H9 (cell line): ENCODE measurements around the gene ME3. TPM values are rescaled to one million over a fixed set of nuclear protein-coding genes. Genes with fewer than 3 reads are reported as not detected.

ENCODE experiments used
- DNase-seq: peaks from one replicate; pipeline ENCODE4 v3.0.0-alpha.2; 2017
- H2AFZ ChIP-seq: one replicate; pipeline ENCODE4 v1.6.1; 2013; ENCODE audit warnings: mild to moderate bottlenecking, low read length, control low read depth, moderate library complexity
- H2AK5ac ChIP-seq: 2 replicates; pipeline ENCODE4 v1.6.1; 2013; ENCODE audit warnings: low read length, control low read depth, mixed read lengths; ENCODE audit not compliant: insufficient read length
- H2BK120ac ChIP-seq: one replicate; pipeline ENCODE4 v1.6.1; 2013; ENCODE audit warnings: low read depth, mild to moderate bottlenecking, low read length, control low read depth, inconsistent platforms; ENCODE audit not compliant: poor library complexity, severe bottlenecking
- H2BK12ac ChIP-seq: 2 replicates; pipeline ENCODE4 v1.6.1; 2013; ENCODE audit warnings: low read length, control low read depth, mixed read lengths, low read depth; ENCODE audit not compliant: insufficient read length
- H2BK15ac ChIP-seq: 2 replicates; pipeline ENCODE4 v1.6.1; 2013; ENCODE audit warnings: low read depth, low read length, control low read depth
- H2BK20ac ChIP-seq: one replicate; pipeline ENCODE4 v1.6.1; 2013; ENCODE audit warnings: low read depth, mild to moderate bottlenecking, low read length, control low read depth, inconsistent platforms; ENCODE audit not compliant: poor library complexity, severe bottlenecking
- H2BK5ac ChIP-seq: 2 replicates; pipeline ENCODE4 v1.6.1; 2013; ENCODE audit warnings: low read length, control low read depth, mixed read lengths; ENCODE audit not compliant: insufficient read length
- H3K14ac ChIP-seq: 2 replicates; pipeline ENCODE4 v1.6.1; 2013; ENCODE audit warnings: low read length, control low read depth; ENCODE audit not compliant: insufficient read depth
- H3K18ac ChIP-seq: 2 replicates; pipeline ENCODE4 v1.6.1; 2013; ENCODE audit warnings: low read depth, mild to moderate bottlenecking, mixed read lengths, low read length, control low read depth; ENCODE audit not compliant: insufficient read length
- H3K23ac ChIP-seq: 2 replicates; pipeline ENCODE4 v1.6.1; 2013; ENCODE audit warnings: low read length, control low read depth, mixed read lengths, low read depth; ENCODE audit not compliant: insufficient read length
- H3K23me2 ChIP-seq: 2 replicates; pipeline ENCODE4 v1.6.1; 2013; ENCODE audit warnings: low read depth, mild to moderate bottlenecking, mixed read lengths, low read length, control low read depth; ENCODE audit not compliant: insufficient read length, poor library complexity, severe bottlenecking
- H3K27ac ChIP-seq: 2 replicates; pipeline ENCODE4 v1.5.1; 2013; ENCODE audit warnings: low read length, control low read depth, mixed read lengths, low read depth; ENCODE audit not compliant: insufficient read length
- H3K27me3 ChIP-seq: 2 replicates; pipeline ENCODE4 v1.6.1; 2013; ENCODE audit warnings: low read length, control low read depth, inconsistent platforms; ENCODE audit not compliant: insufficient read depth
- H3K4ac ChIP-seq: 2 replicates; pipeline ENCODE4 v1.6.1; 2013; ENCODE audit warnings: low read depth, mild to moderate bottlenecking, control low read depth, inconsistent platforms, low read length, moderate library complexity
- H3K4me1 ChIP-seq: 2 replicates; pipeline ENCODE4 v1.6.1; 2013; ENCODE audit warnings: low read length, control low read depth, inconsistent platforms; ENCODE audit not compliant: insufficient read depth
- H3K4me2 ChIP-seq: 2 replicates; pipeline ENCODE4 v1.6.1; 2013; ENCODE audit warnings: low read length, control low read depth, mixed read lengths; ENCODE audit not compliant: insufficient read length, insufficient read depth
- H3K56ac ChIP-seq: 2 replicates; pipeline ENCODE4 v1.6.1; 2013; ENCODE audit warnings: low read depth, mild to moderate bottlenecking, mixed read lengths, low read length, control low read depth; ENCODE audit not compliant: insufficient read length
- H3K79me1 ChIP-seq: 2 replicates; pipeline ENCODE4 v1.6.1; 2013; ENCODE audit warnings: low read depth, mild to moderate bottlenecking, moderate library complexity, low read length, control low read depth, inconsistent platforms; ENCODE audit not compliant: insufficient read depth, poor library complexity, severe bottlenecking
- H3K79me2 ChIP-seq: 2 replicates; pipeline ENCODE4 v1.6.1; 2013; ENCODE audit warnings: low read length, control low read depth, inconsistent platforms; ENCODE audit not compliant: insufficient read depth
- H3K9ac ChIP-seq: 2 replicates; pipeline ENCODE4 v1.6.1; 2013; ENCODE audit warnings: low read length, control low read depth, mixed read lengths; ENCODE audit not compliant: insufficient read length; ENCODE audit errors: extremely low read depth
- H3K9me3 ChIP-seq: one replicate; pipeline ENCODE4 v1.6.1; 2013; ENCODE audit warnings: low read depth, low read length, inconsistent platforms; ENCODE audit not compliant: control insufficient read depth
- H3T11ph ChIP-seq: one replicate; pipeline ENCODE4 v1.6.1; 2013; ENCODE audit warnings: mild to moderate bottlenecking, low read length, control low read depth, inconsistent platforms
- H4K20me1 ChIP-seq: one replicate; pipeline ENCODE4 v1.6.1; 2013; ENCODE audit not compliant: control insufficient read depth, insufficient read length, insufficient read depth
- H4K5ac ChIP-seq: 2 replicates; pipeline ENCODE4 v1.6.1; 2013; ENCODE audit warnings: low read depth, mild to moderate bottlenecking, mixed read lengths, low read length, control low read depth; ENCODE audit not compliant: insufficient read length
- H4K8ac ChIP-seq: replicated peaks from 2 replicates; pipeline ENCODE4 v1.6.1; 2013; ENCODE audit warnings: low read length, control low read depth, mixed read lengths, low read depth; ENCODE audit not compliant: insufficient read length
- H4K91ac ChIP-seq: 2 replicates; pipeline ENCODE4 v1.6.1; 2013; ENCODE audit warnings: low read depth, mild to moderate bottlenecking, moderate library complexity, mixed read lengths, low read length, control low read depth; ENCODE audit not compliant: insufficient read length
- H3K27ac Mint-ChIP-seq, 3 experiments: 2 replicates in 2 of 3; 3 replicates in 1 of 3; pipeline ENCODE4 v1.8.0; 2020 to 2021; ENCODE audit warnings: mixed read lengths in 3 of 3, mild to moderate bottlenecking in 1 of 3, moderate library complexity in 1 of 3
- H3K27me3 Mint-ChIP-seq: 2 replicates; pipeline ENCODE4 v1.8.0; 2021; ENCODE audit warnings: low read depth, mild to moderate bottlenecking, moderate library complexity, mixed read lengths
- H3K36me3 Mint-ChIP-seq, 3 experiments: 2 replicates in 2 of 3; 3 replicates in 1 of 3; pipeline ENCODE4 v1.8.0; 2020 to 2021; ENCODE audit warnings: low read depth in 3 of 3, mixed read lengths in 3 of 3; ENCODE audit not compliant: insufficient read depth in 1 of 3
- H3K4me1 Mint-ChIP-seq, 2 experiments: 2 replicates each; pipeline ENCODE4 v1.8.0; 2020; ENCODE audit warnings: mixed read lengths in 2 of 2
- H3K4me3 Mint-ChIP-seq, 2 experiments: 2 replicates in 1 of 2; 3 replicates in 1 of 2; pipeline ENCODE4 v1.8.0; 2020 to 2021; ENCODE audit warnings: mild to moderate bottlenecking in 2 of 2, mixed read lengths in 2 of 2, moderate library complexity in 1 of 2
- H3K9me3 Mint-ChIP-seq, 2 experiments: 2 replicates in 1 of 2; 3 replicates in 1 of 2; pipeline ENCODE4 v1.8.0; 2020; ENCODE audit warnings: mild to moderate bottlenecking in 2 of 2, mixed read lengths in 2 of 2, moderate library complexity in 1 of 2
- WGBS: extraction: QIAGEN DNeasy Blood & Tissue Kit; methylation state at CpG from one replicate; pipeline ENCODE4 v1.1.7; 2013; ENCODE audit warnings: missing lambda C conversion rate, low lambda C conversion rate, mixed read lengths; ENCODE audit not compliant: insufficient read length; ENCODE audit errors: extremely low coverage; 5-methylcytosine and 5-hydroxymethylcytosine counted together
- total RNA-seq: library from RNA; stranded (reverse); gene quantifications from 2 replicates; pipeline ENCODE4 v1.2.1, GENCODE V29; 2021
- TF ChIP-seq, protein P1 (sequence below): fragments of 200-600 bp; sonication (generic); conservative IDR thresholded peaks from 3 replicates; pipeline ENCODE4 v1.8.0; 2021; ENCODE audit warnings: antibody characterized with exemption, mild to moderate bottlenecking

The ME3 gene
- total RNA-seq, 1 experiment from 2014 or later, result 2.8 TPM

GRCh38 chr11:86558207-86558606, 114.2 kb downstream of the ME3 start:
- TF ChIP-seq, protein P1, sequence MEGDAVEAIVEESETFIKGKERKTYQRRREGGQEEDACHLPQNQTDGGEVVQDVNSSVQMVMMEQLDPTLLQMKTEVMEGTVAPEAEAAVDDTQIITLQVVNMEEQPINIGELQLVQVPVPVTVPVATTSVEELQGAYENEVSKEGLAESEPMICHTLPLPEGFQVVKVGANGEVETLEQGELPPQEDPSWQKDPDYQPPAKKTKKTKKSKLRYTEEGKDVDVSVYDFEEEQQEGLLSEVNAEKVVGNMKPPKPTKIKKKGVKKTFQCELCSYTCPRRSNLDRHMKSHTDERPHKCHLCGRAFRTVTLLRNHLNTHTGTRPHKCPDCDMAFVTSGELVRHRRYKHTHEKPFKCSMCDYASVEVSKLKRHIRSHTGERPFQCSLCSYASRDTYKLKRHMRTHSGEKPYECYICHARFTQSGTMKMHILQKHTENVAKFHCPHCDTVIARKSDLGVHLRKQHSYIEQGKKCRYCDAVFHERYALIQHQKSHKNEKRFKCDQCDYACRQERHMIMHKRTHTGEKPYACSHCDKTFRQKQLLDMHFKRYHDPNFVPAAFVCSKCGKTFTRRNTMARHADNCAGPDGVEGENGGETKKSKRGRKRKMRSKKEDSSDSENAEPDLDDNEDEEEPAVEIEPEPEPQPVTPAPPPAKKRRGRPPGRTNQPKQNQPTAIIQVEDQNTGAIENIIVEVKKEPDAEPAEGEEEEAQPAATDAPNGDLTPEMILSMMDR, result no peak
- no peak overlapping the region for H3K27ac ChIP-seq
- no peak overlapping the region for H2BK20ac ChIP-seq
- H2AFZ ChIP-seq, result no peak overlapping the region
- Mint-ChIP-seq H3K4me1 (peaks cover 6 to 8% of the 10 kb centered on the region in 2 experiments), H3K27ac (no peak overlapping the region), H3K9me3 (peaks cover 0 to 6% of the 10 kb centered on the region in 2 experiments; a peak in 2 of 5 replicates), H3K36me3 (no peaks in the 10 kb centered on the region; a peak in 1 of 7 replicates), H3K4me3 (no peak overlapping the region), H3K27me3 (no peaks in the 10 kb centered on the region; the same call in none of the 2 replicates)
- H3K79me1 ChIP-seq, result no peaks in the 10 kb centered on the region
- no peaks in the 10 kb centered on the region for H3K79me2 ChIP-seq
- no peak overlapping the region for H3K18ac ChIP-seq
- H2BK5ac ChIP-seq, result no peak overlapping the region
- H4K5ac ChIP-seq, result no peak overlapping the region
- H3T11ph ChIP-seq, result no peak overlapping the region
- no peak overlapping the region for H2BK120ac ChIP-seq
- H3K9ac ChIP-seq, result no peak overlapping the region
- no peaks in the 10 kb centered on the region for H3K4me1 ChIP-seq
- no peak overlapping the region for H3K4ac ChIP-seq
- H3K23me2 ChIP-seq, result no peaks in the 10 kb centered on the region
- H2BK15ac ChIP-seq, result no peak overlapping the region
- no peak overlapping the region for H3K4me2 ChIP-seq
- H3K23ac ChIP-seq, result no peak overlapping the region
- no peaks in the 10 kb centered on the region for H3K27me3 ChIP-seq
- H4K91ac ChIP-seq, result no peak overlapping the region
- H2AK5ac ChIP-seq, result no peak overlapping the region
- no peak overlapping the region for H2BK12ac ChIP-seq
- H4K20me1 ChIP-seq, result no peaks in the 10 kb centered on the region
- H3K9me3 ChIP-seq, result no peaks in the 10 kb centered on the region
- no CpG with 5 or more reads among the region's 1 CpG for WGBS
- DNase-seq, result no peak
- no peak overlapping the region; the same call in 1 of the 2 replicates for H3K14ac ChIP-seq
- H3K56ac ChIP-seq, result no peak overlapping the region
- H4K8ac ChIP-seq, result no peak overlapping the region
